ENCODE data around the gene IPCEF1.

Gene IPCEF1

DNA sequence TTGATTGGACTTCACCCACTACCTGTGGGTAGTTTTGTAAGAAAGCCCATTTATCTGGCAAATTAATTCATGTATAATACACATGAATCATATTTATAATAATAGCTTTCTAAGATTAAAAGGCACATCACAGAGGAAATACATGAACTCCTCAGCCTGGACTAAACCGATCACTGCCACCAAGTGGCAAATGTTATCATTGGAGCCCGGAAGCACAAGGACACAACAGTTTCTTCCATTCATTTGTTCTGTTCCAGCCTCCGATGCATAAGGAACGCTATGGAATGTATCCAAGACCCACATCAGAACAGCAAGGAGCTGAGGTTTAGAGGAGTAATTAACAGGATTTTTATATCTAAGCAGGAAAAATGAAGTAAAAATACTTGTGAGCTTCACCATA is 13.9 kb upstream of the IPCEF1 start:
- TF ChIP-seq, protein P1, sequence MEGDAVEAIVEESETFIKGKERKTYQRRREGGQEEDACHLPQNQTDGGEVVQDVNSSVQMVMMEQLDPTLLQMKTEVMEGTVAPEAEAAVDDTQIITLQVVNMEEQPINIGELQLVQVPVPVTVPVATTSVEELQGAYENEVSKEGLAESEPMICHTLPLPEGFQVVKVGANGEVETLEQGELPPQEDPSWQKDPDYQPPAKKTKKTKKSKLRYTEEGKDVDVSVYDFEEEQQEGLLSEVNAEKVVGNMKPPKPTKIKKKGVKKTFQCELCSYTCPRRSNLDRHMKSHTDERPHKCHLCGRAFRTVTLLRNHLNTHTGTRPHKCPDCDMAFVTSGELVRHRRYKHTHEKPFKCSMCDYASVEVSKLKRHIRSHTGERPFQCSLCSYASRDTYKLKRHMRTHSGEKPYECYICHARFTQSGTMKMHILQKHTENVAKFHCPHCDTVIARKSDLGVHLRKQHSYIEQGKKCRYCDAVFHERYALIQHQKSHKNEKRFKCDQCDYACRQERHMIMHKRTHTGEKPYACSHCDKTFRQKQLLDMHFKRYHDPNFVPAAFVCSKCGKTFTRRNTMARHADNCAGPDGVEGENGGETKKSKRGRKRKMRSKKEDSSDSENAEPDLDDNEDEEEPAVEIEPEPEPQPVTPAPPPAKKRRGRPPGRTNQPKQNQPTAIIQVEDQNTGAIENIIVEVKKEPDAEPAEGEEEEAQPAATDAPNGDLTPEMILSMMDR (IDR thresholded peaks at IDR 0.05; ENCODE audit: low read depth, low read length): peak; percentile 62
- Histone ChIP-seq H3K9me3 (ENCODE audit: severe bottlenecking) (peaks cover 4% of the 10 kb centered on the region), H3K27me3 (ENCODE audit: insufficient read depth, low read depth, severe bottlenecking) (no peaks in the 10 kb centered on the region), H3K36me3 (no peaks in the 10 kb centered on the region), H3K4me3 (ENCODE audit: low read depth, low read length) (no peak overlapping the region), H3K27ac (no peak overlapping the region)
- peak; percentile 46 for DNase-seq

DNA sequence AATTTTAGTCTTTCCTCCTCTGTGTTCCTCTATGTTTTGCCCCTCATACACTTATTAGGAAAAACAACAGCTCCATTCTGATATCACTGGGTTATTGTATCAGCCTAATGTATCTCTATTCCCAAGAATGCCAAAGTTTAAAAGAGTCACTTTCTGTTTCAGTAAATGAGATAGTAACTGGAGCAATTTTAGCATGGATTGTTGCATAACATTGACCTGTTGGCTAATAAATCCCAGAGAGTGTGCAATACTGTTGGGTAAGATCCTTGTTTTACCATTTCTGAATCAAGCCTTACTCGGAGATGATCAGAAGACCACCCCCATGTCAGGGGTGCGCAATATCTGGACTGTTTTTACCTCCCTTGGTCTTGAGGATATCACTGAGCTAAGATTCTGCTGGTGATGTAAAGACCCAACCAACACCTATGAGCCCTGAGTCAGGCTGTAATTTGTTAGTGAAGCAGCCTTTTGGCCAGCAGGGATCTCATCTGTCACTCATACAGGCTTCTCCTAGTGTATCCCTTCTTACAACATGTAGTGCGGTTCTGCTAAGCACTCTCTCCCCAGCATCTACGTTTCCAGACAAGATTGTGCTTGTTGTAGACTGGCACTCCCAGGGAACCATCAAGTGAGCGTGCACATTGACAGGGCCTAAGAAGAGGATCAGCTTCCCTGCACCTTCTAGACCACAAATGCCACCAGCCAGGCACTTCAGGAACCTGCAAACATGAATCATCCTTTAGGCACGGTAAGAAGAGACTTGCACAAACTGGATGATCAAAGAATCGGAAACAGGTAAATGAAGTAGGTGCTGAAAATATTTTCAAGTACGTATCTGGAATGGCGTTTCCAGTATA is 11.5 kb upstream of the IPCEF1 start:
- Histone ChIP-seq H3K27me3 (ENCODE audit: insufficient read depth, low read depth, severe bottlenecking) (no peaks in the 10 kb centered on the region), H3K36me3 (no peaks in the 10 kb centered on the region), H3K4me3 (ENCODE audit: low read depth, low read length) (no peak overlapping the region), H3K9me3 (ENCODE audit: severe bottlenecking) (no peaks in the 10 kb centered on the region), H3K27ac (no peak overlapping the region)
- TF ChIP-seq, protein P1 (IDR thresholded peaks at IDR 0.05; ENCODE audit: low read depth, low read length): no peak
- no peak for DNase-seq

DNA sequence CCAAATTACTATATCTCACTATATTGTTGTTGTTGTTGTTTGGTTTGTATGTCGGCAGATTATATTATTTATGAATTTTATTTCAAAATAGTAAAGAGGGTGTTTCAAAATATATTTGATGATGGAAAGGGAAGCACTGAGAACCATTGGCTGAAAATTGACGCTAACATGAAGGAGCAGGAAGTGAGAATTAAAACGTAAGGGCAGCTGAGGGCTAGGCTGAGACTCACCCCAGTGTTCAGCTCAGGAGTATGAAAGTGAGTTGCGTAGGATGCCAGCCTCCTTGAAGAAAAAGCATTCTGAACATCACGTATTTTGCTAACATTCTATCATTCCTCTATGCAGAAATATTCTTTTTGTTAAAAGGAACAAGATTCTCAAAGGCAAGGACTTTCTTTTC is 10.7 kb upstream of the IPCEF1 start:
- H3K4me3 ChIP-seq (ENCODE audit: low read depth, low read length): no peak overlapping the region
- H3K27ac ChIP-seq: no peak overlapping the region
- DNase-seq: no peak
- TF ChIP-seq, protein P1 (IDR thresholded peaks at IDR 0.05; ENCODE audit: low read depth, low read length): no peak
- H3K9me3 ChIP-seq (ENCODE audit: severe bottlenecking): no peaks in the 10 kb centered on the region
- no peaks in the 10 kb centered on the region for H3K27me3 ChIP-seq (ENCODE audit: insufficient read depth, low read depth, severe bottlenecking)
- H3K36me3 ChIP-seq: no peaks in the 10 kb centered on the region

DNA sequence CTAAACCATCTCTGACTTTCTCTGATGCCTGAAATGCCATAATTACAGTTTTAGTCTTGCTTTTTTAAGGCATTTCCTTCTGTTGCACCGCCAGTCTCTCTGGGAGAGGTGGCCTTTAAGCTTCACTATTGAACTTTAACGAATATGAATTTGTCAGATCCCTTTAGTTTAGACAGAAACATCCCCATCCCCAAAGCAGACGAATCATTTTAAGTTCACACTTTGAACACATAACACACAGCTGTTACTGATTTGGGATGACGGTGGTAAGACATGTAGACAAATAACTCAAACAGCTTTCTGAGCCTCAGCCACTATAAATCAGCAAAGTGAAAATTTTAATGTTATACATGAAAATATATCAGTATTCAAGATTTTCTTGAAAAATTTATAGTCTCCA is 7.2 kb upstream of the IPCEF1 start:
- TF ChIP-seq, protein P1 (IDR thresholded peaks at IDR 0.05; ENCODE audit: low read depth, low read length): no peak
- H3K27me3 ChIP-seq (ENCODE audit: insufficient read depth, low read depth, severe bottlenecking): no peaks in the 10 kb centered on the region
- no peaks in the 10 kb centered on the region for H3K9me3 ChIP-seq (ENCODE audit: severe bottlenecking)

DNA sequence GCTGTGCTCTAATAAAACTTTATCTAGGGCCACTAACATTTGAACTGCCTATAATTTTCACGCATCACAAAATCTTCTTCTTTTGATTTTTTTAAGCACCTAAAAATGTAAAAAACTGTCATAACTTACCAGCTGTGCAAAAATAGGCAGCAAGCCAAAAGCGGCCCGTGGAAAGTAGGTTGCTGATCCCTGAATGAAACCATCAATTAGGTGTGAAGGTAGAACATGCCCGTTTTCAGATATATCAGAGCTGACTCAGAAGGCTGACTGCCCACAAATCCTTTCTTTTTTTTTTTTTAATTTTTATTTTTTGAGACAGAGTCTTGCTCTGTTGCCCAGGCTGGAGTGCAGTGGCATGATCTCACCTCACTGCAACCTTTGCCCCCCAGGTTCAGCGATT is 4.9 kb upstream of the IPCEF1 start:
- TF ChIP-seq, protein P1 (IDR thresholded peaks at IDR 0.05; ENCODE audit: low read depth, low read length): no peak
- Histone ChIP-seq H3K36me3 (no peaks in the 10 kb centered on the region), H3K4me3 (ENCODE audit: low read depth, low read length) (no peak overlapping the region), H3K27ac (no peak overlapping the region), H3K9me3 (ENCODE audit: severe bottlenecking) (no peaks in the 10 kb centered on the region), H3K27me3 (ENCODE audit: insufficient read depth, low read depth, severe bottlenecking) (no peaks in the 10 kb centered on the region)
- no peak for DNase-seq

More for the DNA sequence above, 7.2 kb upstream of the IPCEF1 start:
- Histone ChIP-seq H3K36me3 (no peaks in the 10 kb centered on the region), H3K27ac (no peak overlapping the region), H3K4me3 (ENCODE audit: low read depth, low read length) (no peak overlapping the region)
- no peak for DNase-seq

DNA sequence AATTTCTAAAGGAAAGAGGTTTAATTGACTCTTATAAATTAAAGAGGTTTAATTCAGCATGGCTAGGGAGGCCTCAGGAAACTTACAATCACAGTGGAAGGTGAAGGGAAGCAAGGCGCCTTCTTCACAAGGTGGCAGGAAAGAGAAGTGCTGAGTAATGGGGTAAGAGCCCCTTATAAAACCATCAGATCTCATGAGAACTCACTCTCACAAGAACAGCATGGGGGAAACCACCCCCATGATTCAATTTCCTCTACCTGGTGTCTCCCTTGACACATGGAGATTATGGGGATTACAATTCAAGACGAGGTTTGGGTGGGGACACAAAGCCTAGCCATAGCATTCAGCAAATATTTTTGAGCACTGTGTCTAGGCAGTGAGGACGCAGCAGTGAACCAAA is 3.9 kb upstream of the IPCEF1 start:
- H3K27ac ChIP-seq: no peak overlapping the region
- no peaks in the 10 kb centered on the region for H3K36me3 ChIP-seq
- H3K9me3 ChIP-seq (ENCODE audit: severe bottlenecking): no peaks in the 10 kb centered on the region
- no peaks in the 10 kb centered on the region for H3K27me3 ChIP-seq (ENCODE audit: insufficient read depth, low read depth, severe bottlenecking)
- no peak overlapping the region for H3K4me3 ChIP-seq (ENCODE audit: low read depth, low read length)
- TF ChIP-seq, protein P1 (IDR thresholded peaks at IDR 0.05; ENCODE audit: low read depth, low read length): no peak
- no peak for DNase-seq
